Colonic mucosa (tissue), 4 donors: ENCODE measurements around the gene PRDM9. TPM values are rescaled to one million over a fixed set of nuclear protein-coding genes. Genes with fewer than 3 reads are reported as not detected.

Experiments used
- DNase-seq: peaks from one replicate; pipeline ENCODE4 v3.0.0-alpha.2; 2020
- H3K27ac ChIP-seq: fragments of 200-600 bp; one replicate; pipeline ENCODE4 v1.8.0; 2021
- H3K27me3 ChIP-seq: fragments of 200-600 bp; one replicate; pipeline ENCODE4 v1.8.0; 2021
- H3K36me3 ChIP-seq: fragments of 200-600 bp; one replicate; pipeline ENCODE4 v1.8.0; 2021
- H3K4me1 ChIP-seq: fragments of 200-600 bp; one replicate; pipeline ENCODE4 v1.8.0; 2021; ENCODE audit warnings: mild to moderate bottlenecking
- H3K4me3 ChIP-seq: fragments of 200-600 bp; one replicate; pipeline ENCODE4 v1.8.0; 2021
- H3K9ac ChIP-seq, 2 donors: one replicate each; pipeline ENCODE4 v1.7.0; 2013; ENCODE audit warnings: control low read depth in 2 of 2, low read depth in 2 of 2, low read length in 2 of 2
- H3K9me3 ChIP-seq: fragments of 200-600 bp; one replicate; pipeline ENCODE4 v1.8.0; 2021
- intact Hi-C: fragments of 100-400 bp; cut with DNase I; formaldehyde crosslinking; loops from one replicate; pipeline ENCODE4 v1.14.1; 2022
- total RNA-seq, 2 donors: library from RNA; stranded (reverse); fragmentation: NEBNext Ultra II Directional in 1 of 2; extraction: Animal tissue kit (Norgen Biotek cat#: 25700) in 1 of 2; gene quantifications; one replicate each; pipeline ENCODE4 v1.2.1, GENCODE V29; 2021
- TF ChIP-seq, protein P1 (sequence below): fragments of 200-600 bp; IDR thresholded peaks from one replicate; pipeline ENCODE4 v1.8.0; 2022; ENCODE audit warnings: antibody characterized with exemption, mild to moderate bottlenecking
- donor health status: healthy.
- donor health status: DM: no; HTN: no; CAD: no.
- donor health status: DM: no; HTN: no; CAD: no.

PRDM9 gene
- total RNA-seq, 2 donors from 2014 or later: not detected

DNA sequence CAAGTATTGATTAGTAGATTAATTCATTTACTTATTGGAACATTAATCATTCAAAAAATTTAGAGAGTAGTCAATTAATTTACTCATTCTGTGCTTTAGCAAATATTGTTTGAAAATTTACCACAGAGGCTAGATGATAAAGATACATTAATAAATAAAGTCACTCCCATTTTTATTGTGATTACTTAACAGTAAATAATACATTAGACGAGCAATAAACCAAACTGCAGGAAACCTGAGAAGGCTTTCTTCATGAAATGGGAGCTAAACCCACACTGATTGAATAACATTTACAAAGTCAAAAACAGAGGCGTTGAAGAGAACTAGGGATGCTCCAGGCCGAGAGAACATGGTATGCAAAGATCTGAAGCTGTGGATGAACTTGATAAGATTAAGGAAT is 38.8 kb upstream of the PRDM9 start:
- intact Hi-C loops: no loop called here
- H3K9me3 ChIP-seq: no peaks in the 10 kb centered on the region
- no peak overlapping the region for H3K27ac ChIP-seq
- no peak for DNase-seq
- no peak overlapping the region for H3K9ac ChIP-seq
- TF ChIP-seq, protein P1, sequence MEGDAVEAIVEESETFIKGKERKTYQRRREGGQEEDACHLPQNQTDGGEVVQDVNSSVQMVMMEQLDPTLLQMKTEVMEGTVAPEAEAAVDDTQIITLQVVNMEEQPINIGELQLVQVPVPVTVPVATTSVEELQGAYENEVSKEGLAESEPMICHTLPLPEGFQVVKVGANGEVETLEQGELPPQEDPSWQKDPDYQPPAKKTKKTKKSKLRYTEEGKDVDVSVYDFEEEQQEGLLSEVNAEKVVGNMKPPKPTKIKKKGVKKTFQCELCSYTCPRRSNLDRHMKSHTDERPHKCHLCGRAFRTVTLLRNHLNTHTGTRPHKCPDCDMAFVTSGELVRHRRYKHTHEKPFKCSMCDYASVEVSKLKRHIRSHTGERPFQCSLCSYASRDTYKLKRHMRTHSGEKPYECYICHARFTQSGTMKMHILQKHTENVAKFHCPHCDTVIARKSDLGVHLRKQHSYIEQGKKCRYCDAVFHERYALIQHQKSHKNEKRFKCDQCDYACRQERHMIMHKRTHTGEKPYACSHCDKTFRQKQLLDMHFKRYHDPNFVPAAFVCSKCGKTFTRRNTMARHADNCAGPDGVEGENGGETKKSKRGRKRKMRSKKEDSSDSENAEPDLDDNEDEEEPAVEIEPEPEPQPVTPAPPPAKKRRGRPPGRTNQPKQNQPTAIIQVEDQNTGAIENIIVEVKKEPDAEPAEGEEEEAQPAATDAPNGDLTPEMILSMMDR: no peak
- no peaks in the 10 kb centered on the region for H3K27me3 ChIP-seq
- H3K36me3 ChIP-seq: no peaks in the 10 kb centered on the region
- H3K4me3 ChIP-seq: no peak overlapping the region
- no peaks in the 10 kb centered on the region for H3K4me1 ChIP-seq

DNA sequence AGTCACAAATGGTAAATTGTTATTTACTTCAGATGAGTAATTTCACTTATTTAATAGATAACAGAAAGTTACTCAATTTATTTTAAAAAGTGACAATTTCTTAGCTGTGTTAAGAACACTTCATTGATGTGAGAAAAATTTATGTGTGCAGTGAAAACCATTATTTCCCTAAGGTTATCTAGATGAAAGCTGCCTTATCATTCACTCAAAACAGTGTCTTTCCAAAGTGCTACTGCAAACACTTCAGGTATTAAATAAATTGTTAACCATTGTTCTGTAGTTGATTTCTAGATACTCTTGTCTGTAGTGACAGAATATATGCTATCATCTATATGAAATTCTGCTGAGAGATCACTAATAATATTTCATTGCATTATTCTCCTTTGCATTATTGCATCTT is 33.5 kb upstream of the PRDM9 start:
- intact Hi-C loops: no loop called here
- Histone ChIP-seq H3K9me3 (no peaks in the 10 kb centered on the region), H3K27me3 (no peaks in the 10 kb centered on the region), H3K4me3 (no peak overlapping the region), H3K36me3 (no peaks in the 10 kb centered on the region), H3K27ac (no peak overlapping the region), H3K9ac (no peak overlapping the region), H3K4me1 (no peaks in the 10 kb centered on the region)
- TF ChIP-seq, protein P1: no peak
- no peak for DNase-seq

DNA sequence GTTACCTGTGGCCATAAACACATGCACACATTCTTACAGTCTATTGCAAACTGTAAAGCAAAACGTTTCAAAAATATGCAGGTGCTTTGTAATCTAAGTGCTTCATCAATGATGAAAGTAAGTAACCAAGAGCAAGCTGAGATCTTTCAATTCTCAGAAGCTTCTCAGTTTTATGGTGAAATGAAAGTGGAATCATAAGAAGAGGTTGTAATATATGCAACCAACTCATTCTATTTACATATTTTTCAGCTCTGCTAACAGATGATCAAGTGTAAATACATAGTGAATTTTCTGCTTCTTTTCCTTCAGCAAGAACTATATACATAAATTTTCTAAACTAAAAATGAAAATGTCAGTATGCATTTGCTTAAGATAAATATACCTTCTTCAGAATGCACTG is 33.1 kb upstream of the PRDM9 start:
- Histone ChIP-seq H3K27ac (no peak overlapping the region), H3K27me3 (no peaks in the 10 kb centered on the region), H3K4me1 (no peaks in the 10 kb centered on the region), H3K9ac (no peak overlapping the region), H3K4me3 (no peak overlapping the region), H3K9me3 (no peaks in the 10 kb centered on the region), H3K36me3 (no peaks in the 10 kb centered on the region)
- intact Hi-C loops: no loop called here
- TF ChIP-seq, protein P1: no peak
- no peak for DNase-seq

DNA sequence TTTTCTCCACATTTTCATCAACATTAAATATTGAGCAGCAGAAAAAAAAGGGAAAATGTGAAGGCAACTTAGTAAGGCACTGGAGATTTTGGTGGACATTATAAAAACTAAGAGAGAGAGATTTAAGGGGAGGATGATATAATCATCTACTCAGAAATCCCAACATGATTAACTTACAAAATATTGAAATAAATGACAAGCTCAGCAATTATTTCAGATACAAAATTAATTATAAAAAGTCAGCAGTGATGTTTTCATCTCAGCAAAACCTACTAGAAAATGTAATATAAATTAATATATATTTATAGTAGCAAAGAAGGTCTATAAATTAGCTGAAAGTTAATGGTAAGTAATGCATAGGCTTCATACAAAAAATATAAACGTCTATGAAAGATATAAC is 30.8 kb upstream of the PRDM9 start:
- no peak overlapping the region for H3K27ac ChIP-seq
- no peaks in the 10 kb centered on the region for H3K9me3 ChIP-seq
- intact Hi-C loops: no loop called here
- H3K4me3 ChIP-seq: no peak overlapping the region
- TF ChIP-seq, protein P1: no peak
- no peaks in the 10 kb centered on the region for H3K4me1 ChIP-seq
- DNase-seq: no peak
- H3K9ac ChIP-seq: no peak overlapping the region
- no peaks in the 10 kb centered on the region for H3K36me3 ChIP-seq
- no peaks in the 10 kb centered on the region for H3K27me3 ChIP-seq

GRCh38 chr5:23482642-23483041 is 24.8 kb upstream of the PRDM9 start:
- Histone ChIP-seq H3K27me3 (no peaks in the 10 kb centered on the region), H3K27ac (no peak overlapping the region), H3K9ac (no peak overlapping the region), H3K4me1 (no peaks in the 10 kb centered on the region), H3K9me3 (no peaks in the 10 kb centered on the region), H3K4me3 (no peak overlapping the region), H3K36me3 (no peaks in the 10 kb centered on the region)
- no peak for DNase-seq
- TF ChIP-seq, protein P1: no peak
- intact Hi-C loops: no loop called here

DNA sequence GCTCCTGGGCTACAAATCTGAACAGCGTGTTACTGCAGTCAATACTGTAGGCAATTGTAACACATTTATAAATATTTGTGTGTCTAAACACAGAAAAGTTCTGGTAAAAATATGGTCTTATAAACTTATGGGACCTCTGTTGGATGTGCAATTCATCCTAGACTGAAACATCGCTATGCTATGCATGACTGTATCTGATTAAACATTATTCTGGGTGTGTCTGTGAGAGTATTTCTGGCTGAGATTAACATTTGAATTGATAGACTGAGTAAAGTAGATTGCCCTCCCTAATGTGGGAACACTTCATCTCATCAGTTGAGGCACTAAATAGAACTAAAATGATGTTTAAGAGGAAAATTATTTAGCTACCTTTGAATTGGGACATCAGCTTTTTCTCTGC is 24.3 kb upstream of the PRDM9 start:
- no peaks in the 10 kb centered on the region for H3K9me3 ChIP-seq
- H3K4me1 ChIP-seq: no peaks in the 10 kb centered on the region
- no peak for DNase-seq
- H3K27ac ChIP-seq: no peak overlapping the region
- no peaks in the 10 kb centered on the region for H3K27me3 ChIP-seq
- intact Hi-C loops: no loop called here
- H3K36me3 ChIP-seq: no peaks in the 10 kb centered on the region
- no peak overlapping the region for H3K9ac ChIP-seq
- TF ChIP-seq, protein P1: no peak
- no peak overlapping the region for H3K4me3 ChIP-seq
